Activated CD8-positive, alpha-beta memory T cell treated with anti-CD3 and anti-CD28 coated beads, Interleukin-2, amount 50 U/mL, for 4 hours (primary cell): Measurements from ENCODE around the gene IDH3A.

Experiments used
- DNase-seq: peaks from one replicate; pipeline ENCODE4 v3.0.0-alpha.2; 2020

IDH3A gene

DNA sequence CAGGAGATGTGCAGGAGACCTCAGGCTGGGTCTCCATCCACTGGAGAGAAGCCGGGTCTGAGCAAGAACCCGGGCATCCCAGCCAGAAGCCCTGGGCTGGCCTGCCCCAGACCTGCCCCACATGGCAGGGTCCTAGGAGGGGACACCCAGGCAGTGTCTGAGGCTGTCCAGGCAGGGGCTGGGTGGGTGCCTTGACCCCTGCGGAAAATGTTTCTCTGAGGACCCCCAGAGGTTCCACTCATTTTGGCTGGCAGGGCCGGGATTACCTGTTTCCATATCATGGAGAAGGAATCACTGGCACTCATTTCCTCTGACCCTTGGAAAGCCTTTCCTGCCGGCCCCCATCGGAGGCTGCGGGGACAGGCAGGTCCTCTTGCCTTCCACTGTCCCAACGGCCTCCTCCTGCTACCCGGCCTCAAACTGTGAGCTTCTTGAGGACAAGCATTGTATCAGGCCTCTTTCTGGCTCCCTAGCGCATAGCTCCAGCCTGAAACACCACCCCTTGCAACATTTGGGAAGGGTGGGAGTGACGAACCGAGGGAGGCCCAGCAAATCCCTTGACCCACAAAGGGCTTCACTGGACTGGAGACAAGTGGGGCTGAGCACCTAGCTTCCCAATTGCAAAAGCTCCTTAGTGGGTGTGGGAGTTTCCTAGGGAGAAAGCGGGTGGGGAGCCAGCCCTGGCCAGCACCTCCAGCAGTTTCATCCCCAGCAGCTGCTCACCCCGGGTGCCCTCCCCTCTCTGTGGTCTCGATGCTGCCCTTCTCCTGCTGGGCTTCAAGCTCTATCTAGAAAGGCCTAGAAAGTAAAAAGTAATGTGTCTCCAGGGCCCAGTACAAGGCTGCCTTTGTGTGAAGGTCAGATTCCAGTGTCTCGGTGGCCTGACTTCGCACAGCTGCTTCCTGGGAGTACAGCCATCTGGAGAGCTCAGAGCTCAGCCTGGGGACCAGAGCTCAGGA, 55.5 kb downstream of the IDH3A start:
- DNase-seq: no peak

DNA sequence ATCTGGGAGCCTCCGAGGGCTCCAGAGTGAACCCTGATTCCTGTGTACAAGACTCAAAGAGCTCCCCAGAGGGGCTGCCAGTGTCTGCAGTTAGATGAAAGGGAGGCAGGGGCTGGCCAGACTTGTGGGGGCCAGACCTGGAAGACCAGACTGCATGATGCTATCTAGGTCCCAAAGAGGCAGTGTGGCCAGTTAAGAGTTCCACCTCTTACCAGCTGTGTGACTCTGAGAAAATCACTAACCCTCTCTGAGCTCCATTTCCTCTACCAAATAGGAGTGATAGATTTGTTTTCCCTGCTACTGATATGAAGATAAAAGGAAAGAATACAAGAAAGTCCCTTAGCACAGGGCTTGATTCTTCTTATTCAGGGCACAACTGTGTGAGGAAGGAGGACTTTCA, 56.2 kb downstream of the IDH3A start:
- no peak for DNase-seq

DNA sequence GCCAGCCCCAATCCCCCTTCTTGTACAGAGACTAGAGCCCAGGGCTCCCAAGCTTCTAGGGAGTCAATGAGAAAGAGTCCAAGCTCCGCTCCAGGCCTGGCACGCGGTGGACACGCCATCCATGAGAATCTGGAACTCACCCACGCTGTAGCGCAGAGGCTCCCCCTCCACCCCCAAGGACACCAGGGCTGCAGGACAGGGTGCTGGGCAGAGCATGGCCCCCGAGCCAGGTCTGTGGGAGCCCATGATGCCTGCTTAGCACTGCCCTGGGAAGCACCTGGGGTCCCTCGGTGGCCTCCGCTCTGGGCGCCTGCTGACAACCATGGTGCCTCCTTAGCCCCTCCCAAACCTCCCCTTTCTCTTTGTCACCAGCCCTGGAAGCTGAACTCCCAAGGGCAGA, 56.7 kb downstream of the IDH3A start:
- DNase-seq: no peak

DNA sequence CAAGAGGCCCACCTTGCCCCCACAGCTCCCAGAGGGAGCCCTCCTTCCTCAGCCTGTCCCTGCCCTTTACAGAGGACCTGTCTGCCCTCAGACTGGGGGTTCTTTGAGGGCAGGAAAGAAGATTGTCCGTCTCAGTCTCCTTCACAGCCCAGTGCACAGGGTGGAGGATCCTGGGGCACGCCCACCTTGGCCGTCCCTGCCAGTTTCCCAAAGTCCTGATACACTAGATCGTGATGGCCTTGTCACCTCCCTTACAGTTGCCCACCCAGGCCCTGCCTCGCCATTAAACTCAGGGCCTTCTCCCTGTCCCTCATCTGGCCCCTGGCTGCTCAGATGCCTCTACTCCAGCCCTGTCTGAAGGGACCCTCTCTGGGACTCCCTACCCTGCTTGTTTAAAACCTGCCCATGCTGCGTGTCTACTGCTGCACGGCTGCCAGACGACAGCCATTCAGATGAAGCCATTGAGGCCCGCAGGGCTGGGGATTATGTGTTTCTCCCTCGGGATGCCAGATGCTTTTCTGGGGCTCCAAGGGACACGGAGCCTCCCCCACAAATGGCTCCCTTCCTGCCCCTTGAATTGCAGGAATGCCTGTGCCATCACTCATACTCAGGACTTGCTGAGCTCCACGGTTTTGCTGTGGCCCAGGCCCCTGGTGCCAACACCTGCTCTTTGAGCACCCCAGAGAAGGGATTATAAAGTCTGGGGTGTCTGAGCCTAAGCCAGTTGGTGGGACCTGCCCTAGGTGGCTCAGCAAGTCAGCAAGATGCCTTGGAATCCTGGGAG, 57.4 kb downstream of the IDH3A start:
- DNase-seq: no peak

DNA sequence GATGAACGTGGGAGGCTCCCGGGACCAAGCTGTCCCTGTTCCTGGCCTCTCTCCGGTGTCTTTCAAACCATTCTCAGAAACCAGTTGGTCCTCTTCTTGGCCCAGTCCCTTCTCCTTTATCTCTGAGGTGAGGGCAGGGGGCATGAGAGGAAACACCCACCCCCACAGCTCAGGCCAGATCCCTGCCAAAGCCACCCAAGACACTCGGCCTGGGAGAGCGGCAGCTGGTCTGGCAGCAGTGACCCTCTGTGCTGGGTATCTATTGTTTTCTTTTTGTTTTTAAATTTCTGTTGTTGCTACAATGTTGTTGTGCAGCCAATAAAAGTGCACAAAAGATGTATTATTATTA, 57.9 kb downstream of the IDH3A start:
- no peak for DNase-seq

DNA sequence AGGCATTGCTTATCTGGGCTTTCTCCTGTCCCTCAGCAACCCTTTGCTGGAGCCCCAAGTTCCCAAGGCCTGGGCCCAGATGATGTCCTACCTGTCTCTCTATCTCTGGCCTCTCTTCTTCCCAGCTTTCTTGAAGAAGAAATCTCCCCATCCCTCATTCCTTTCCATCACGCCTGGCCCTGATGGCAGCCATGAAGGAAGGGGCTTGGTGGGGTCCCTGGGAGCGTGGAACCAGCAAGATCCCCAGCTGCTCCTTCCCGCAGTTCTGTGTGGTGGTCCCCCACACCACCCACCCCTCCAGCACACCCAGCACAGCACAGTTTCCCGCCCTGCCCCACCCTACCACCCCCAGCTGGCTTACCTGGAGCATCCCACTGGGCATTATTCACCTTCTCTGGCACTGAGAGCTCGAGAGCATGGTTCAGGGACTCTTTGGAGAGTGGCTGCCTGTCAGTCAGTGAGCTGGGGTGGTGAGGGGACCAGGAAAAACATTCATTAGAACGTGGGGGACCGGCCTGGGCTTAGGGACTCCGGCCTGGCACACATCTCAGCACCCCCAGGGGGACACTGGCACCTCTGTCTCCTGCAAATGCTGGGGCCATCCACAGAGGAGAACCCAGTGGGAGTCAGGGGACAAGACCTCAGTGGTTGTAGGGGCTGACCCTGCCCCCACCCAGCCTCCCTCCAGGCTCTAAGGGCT, 58.6 kb downstream of the IDH3A start:
- DNase-seq: no peak

DNA sequence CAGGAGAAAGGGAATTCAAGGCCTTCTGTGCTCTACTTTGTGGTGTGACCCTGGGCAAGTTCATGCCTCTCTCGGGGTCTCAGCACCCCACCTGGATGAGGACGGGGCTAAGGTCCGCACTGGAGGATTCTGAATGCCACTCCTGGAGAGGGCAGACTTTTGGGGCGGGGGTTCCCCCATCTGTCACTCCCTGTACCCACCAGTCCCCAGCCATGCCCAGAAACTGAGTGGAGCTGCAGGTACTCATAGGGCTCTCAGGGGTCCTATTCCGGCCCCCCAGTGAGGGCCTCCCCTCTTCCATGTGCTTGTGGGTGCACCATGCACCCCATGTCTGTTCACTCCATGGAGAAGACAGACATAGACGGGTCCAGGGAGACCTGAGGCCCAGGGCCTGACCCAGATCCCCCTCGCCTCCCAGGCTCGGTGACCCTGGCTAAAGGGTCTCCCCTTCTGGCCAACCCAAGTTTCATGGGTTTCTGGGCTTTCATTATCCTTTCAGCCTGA, 59.2 kb downstream of the IDH3A start:
- no peak for DNase-seq

DNA sequence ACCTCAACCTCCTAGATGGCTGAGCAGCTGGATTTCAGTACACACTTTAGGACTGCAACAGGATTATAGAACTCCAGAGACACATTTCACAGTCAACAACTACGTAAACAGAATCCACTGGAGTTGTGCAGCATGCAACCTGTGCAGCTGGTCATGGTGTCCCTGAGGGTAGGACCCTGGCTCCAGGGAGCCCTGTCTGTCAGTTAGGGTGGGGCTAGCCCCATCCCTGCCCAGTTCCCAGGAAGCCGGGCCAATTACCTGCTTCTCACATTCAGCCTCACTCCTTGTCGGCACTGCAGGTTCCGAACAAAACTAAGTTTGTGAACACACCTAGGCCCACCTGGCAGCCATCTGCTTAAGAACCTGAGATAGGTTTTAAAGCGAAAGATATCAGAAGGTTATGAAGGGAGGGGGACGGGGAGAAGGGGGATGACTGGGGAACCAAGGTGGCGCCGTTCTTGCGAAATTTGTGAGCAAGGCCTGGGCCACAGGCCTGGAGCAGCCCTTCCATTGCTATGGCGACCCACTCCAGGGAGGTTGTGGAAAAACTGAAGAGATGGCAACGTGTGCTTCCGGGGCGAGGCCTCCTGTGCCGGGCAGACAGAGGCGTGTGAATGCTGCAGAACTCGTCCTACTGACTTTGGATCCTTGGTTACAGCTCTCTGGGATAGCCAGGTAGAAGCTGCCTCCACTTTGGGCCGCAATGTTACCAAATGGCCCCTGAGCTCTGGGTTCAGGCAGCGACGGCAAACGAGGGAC, 59.9 kb downstream of the IDH3A start:
- DNase-seq: no peak

DNA sequence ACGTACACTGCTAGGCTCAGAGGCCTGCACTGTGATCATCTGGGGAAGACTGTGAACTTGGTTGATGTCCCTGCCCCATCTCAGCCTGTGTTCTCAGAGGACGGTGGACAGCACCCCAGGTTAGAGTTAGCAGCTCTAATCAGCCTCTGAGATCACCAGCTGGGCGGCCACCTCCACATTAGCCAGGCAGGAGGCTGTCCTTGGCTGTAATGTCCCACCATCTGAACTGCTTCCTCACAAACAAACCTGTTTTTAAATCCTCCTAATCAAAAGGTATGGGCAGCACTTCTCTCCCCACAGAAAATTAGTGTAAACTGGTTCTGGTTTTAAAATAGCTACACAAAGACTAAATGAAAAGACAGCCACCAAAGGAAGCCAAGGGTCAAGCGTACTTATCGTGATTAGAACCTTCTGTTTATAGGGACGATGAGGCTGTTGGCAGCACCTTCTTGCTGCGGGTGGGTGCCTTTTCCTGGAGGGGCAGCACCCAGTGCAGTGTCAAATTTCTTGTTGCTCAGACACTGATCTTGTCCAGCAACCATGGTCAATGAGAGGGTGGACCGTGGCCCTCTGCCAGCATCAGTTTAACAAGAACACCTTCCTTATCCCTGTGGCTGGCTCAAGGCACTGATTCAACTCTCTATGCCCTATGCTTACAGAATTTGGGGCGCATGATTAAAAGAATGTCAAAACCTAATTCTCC, 60.6 kb downstream of the IDH3A start:
- no peak for DNase-seq

DNA sequence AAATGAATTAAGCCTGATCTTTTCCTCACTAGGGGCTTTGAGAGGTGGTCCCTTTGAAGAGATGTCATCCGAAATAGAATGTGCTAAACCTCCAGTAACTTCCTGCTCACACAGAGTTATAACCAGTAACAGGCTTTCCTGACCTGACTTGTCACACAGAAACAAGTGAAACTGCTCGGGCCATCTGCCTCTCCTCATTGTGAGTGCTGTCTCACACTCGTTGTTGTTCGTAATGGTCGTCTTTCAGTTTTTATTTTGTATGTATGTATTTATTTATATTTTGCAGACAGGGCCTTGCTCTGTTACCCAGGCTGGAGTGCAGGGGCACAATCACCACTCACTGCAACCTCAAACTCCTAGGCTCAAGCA, 61.2 kb downstream of the IDH3A start:
- DNase-seq: no peak

DNA sequence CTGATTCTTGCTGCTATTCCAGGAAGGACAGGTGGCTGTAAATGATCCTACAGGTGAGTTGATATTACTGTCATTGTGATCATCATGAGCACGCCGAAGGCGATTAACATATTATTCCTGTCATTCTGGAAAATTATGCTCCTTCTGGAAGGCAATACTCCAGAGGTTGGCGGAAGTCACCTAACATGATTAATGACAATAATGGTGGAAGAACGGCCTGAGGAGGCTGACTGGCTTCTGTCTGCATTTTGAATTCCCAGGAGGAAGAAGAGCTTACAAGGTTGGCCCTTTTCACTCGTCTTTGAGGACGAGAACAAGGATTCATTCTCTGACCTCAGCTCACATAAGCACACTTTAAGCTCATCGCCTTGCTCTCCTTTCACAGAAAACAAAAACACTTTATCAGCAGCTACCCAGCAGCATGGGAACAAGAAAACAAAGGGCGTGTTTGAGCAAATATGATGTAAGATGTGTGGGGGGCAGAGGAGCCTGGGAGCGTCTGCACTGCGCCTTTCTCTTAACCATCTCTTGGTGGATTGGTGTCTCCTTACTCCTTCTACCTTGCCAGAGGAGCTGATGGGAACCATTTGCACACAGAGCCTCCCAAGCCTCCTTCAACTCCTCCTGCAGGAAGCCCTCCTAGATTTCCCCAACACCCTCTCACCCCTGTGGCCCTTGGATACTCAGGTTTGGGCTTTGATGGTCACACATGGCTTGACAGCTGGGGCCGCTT, 62.2 kb downstream of the IDH3A start:
- no peak for DNase-seq

DNA sequence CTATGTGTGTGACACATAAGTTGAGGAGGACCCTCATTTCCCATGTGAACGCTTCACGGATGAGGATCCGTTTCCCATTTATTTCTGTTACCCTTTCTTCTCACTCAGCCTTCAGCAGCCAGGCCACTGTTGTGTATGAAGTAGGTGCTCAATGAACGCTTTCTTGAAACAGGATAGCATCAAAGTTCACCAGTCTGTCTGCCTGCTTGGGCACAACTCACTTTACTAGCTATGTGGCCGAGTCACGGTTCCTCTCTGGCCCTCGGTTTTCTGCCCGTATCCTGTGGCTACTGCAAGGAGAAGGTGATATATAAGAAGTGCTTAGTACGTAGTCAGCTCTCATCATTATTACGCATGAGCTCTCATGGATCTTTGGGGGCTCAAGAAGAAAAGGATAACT, 62.8 kb downstream of the IDH3A start:
- no peak for DNase-seq

DNA sequence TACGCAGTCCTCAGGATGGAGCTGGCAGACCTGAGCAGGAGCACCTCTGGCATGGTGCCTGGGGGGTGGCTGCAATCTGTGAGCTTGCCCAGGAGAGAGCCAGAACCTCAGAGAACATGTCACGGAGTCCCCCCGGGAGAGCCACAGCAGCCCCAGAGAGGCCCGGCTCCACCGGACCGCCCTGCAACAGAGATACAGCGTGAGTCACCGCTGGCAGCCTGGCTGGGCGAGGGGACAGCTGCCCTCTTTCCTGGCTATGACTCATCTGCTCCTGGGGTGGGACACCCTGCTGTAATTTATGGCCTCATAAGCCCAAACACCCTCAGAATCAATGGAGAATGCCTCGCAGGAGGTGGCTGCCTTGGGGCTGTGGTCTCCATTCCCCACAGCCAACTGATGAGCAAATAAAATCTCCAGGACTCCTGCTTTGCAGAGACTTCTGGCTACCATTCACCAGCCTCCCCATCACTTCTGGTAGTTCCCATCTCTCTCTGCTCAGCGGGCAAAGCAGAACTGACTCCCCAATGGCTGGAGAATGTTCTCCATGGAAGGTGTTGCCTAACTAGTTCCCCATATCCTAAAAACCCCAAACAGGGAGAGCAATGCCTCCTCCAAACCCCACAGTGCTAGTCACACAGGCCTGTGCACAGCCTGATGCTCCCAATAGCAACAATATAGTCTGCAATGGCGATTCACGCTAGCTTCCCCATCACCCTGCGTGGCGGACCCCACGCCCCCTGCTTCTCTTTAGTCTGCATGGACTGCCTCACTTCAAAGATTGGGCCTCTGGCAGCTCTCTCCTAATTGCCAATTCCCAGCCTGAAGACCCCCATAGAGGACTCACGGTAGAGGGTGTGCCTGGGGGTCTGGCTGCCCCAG, 63.6 kb downstream of the IDH3A start:
- DNase-seq: no peak

DNA sequence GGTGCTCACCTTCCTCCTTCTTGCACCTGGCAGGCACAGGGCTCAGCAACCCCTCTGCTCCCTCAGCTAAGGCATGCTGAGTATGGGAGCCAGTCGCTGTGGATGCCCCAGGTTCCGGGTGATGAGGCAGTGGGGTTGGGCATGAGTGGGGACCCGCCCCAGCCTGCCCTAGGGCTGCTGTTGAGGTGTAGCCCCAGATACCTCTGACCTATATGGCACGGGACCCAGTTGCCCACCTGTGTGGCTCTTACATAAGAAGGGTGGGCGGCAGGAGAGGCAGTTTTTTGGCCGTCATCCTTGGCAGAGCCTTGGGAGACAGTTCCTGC, 64.2 kb downstream of the IDH3A start:
- DNase-seq: no peak

DNA sequence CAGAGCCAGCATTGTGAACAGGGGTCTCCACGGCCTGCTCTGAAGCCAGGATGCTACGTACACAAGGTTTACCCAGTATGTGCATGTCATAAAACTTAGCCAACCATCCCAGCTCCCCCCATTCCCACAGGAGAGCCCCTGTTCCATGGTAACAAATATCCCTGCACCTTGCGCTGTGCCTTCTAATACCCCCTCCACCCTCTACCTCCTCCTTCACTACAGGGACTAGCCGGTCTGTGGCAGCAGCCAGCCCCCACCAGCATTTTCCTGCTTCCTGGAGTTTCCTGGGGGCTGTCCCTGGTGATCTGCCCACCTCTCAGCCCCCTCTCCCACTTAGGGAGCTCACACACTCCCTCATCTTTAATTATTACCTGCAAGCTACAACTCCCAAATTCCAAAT, 64.8 kb downstream of the IDH3A start:
- DNase-seq: no peak

DNA sequence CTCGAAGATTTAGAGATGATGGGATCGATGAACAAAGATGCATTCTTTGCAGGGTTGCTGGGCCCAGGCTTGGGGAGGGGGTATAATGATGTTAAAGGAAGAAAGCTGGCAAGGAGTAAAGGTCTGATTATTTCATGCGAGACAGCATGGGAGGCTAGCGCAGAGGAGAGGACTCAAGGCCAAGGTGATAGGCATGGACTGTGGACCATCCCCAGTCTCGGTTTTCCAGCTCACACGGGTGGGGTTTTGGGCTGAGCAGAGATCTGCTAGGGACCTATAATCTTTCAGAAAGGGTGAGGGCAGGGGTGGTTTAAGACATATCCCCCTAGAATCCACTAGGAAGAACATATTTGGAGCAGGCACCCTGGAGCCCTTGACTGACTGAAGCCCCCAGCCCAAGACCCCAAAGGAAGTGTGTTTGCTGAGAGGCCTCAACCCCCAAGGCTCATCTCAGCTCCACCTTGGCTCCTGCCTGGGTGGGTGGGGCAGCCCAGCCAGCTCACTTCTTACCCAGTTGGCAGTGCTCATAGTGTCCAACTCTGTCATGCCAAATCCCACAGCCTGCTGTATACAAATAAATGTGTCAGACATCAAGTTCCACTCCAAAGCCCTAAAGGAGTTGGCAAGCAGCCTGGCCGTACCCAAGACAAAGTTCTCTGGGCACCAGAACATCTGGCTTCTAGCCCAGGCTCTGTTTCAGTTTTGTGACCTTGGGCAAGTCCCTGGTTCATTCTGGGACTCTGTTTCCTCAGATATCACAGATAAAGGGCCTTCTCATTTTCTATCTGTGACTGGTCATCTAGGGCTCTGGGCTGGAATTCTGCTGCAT, 67.3 kb downstream of the IDH3A start:
- no peak for DNase-seq

DNA sequence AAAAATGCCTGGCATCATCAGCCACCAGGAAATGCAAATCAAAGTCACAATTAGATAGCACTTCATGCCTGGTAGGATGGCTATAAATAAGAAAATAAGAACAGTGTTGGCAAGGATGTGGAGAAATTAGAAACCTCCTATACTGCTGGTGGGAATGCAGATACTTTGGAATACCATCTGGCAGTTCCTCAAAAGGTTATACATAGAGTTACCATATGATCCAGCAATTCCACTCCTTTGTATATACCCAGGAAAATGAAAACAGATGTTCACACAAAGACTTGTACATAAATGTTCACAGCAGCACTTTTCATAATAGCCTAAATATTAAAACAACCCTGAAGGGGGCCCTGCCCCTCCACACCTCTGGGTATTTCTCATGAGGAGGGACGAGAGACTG, 71.6 kb downstream of the IDH3A start:
- no peak for DNase-seq
